SK-N-MC (cell line): ENCODE results near the gene SPDYE6.
"Not testable (repeated sequence)": the region's sequence is repeated elsewhere in the genome, so short reads cannot be mapped to it uniquely, and the experiment has no call there.

Source experiments
- DNase-seq: peaks from one replicate; pipeline ENCODE4 v3.0.0-alpha.2; 2011; ENCODE audit warnings: low read depth, low spot score
- H3K27ac ChIP-seq: fragments of 200-600 bp; sonication (generic); 2 replicates; pipeline ENCODE4 v1.5.1; 2016; ENCODE audit warnings: mixed run types
- H3K36me3 ChIP-seq: fragments of 200-600 bp; sonication (generic); 2 replicates; pipeline ENCODE4 v1.6.1; 2017; ENCODE audit warnings: antibody characterized with exemption, low read length, mixed read lengths; ENCODE audit not compliant: insufficient read depth
- H3K4me3 ChIP-seq: fragments of 200-600 bp; sonication (generic); 2 replicates; pipeline ENCODE4 v1.5.1; 2016
- H3K9ac ChIP-seq: fragments of 200-600 bp; sonication (generic); 2 replicates; pipeline ENCODE4 v1.8.0; 2017; ENCODE audit warnings: mixed run types, mixed read lengths; ENCODE audit not compliant: insufficient read length
- H3K9me3 ChIP-seq: fragments of 200-600 bp; sonication (generic); 2 replicates; pipeline ENCODE4 v1.6.1; 2017; ENCODE audit warnings: low read depth, mild to moderate bottlenecking, antibody characterized with exemption, low read length, moderate library complexity, mixed read lengths
- EZH2 ChIP-seq: fragments of 200-600 bp; sonication (generic); IDR thresholded peaks from one replicate; pipeline ENCODE4 v1.6.1; 2017; ENCODE audit warnings: antibody characterized with exemption
- FOXP2 ChIP-seq: optimal IDR thresholded peaks from 2 replicates; pipeline ENCODE3; 2011; ENCODE audit warnings: mild to moderate bottlenecking, moderate library complexity; ENCODE audit not compliant: insufficient read depth; ENCODE audit errors: extremely low read length, control extremely low read depth
- POLR2AphosphoS5 ChIP-seq: IDR thresholded peaks from 2 replicates; pipeline ENCODE4 v1.6.1; 2012; ENCODE audit warnings: mild to moderate bottlenecking, low read depth, low read length, borderline replicate concordance

The SPDYE6 gene

DNA sequence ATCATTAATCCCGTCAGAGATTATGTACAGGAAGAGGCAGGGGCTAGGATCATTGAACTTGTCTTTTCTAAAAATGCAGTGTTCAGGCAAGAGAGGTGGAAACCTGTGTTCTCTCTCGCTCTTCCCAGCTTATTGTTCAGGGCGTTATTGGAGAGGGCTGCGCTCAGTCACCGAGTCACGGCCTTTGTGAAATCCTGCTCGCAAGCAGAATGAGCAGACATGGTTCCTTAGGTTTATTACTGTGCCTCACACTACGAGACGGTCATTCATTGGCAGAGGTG is 39.3 kb upstream of the SPDYE6 start:
- TF ChIP-seq FOXP2, result no peak
- no peak for TF ChIP-seq POLR2AphosphoS5
- no peak for TF ChIP-seq EZH2
- H3K36me3 ChIP-seq, result peaks cover 32% of the 10 kb centered on the region
- peak overlapping the region; percentile 96 for H3K4me3 ChIP-seq
- peak overlapping the region; percentile 80 for H3K9ac ChIP-seq
- no peak for DNase-seq
- H3K27ac ChIP-seq, result peak overlapping the region; percentile 90
- no peaks in the 10 kb centered on the region for H3K9me3 ChIP-seq

DNA sequence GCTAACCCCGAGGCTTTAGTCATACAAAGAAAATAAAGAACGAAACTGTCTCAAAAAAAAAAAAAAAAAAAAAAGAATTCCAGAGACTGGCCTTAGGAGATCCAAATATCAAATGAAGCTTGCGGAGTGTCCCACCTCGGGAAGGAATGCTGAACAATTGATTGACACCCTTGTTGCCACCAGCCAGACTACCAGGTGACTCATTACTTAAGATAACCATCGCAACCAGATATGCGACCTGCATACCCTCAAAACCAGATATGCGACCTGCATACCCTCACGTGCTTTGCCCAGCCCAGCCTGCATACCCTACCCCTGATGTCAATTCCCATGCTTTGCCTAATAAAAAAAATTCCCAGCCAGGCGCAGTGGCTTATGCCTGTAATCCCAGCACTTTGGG is 37.2 kb upstream of the SPDYE6 start:
- no peak for TF ChIP-seq POLR2AphosphoS5
- no peak for TF ChIP-seq FOXP2
- TF ChIP-seq EZH2, result no peak
- no peak overlapping the region for H3K9ac ChIP-seq
- H3K4me3 ChIP-seq, result no peak overlapping the region
- peaks cover 12% of the 10 kb centered on the region; the same call in 1 of the 2 replicates for H3K36me3 ChIP-seq
- no peak overlapping the region for H3K27ac ChIP-seq
- H3K9me3 ChIP-seq, result no peaks in the 10 kb centered on the region
- DNase-seq, result no peak

DNA sequence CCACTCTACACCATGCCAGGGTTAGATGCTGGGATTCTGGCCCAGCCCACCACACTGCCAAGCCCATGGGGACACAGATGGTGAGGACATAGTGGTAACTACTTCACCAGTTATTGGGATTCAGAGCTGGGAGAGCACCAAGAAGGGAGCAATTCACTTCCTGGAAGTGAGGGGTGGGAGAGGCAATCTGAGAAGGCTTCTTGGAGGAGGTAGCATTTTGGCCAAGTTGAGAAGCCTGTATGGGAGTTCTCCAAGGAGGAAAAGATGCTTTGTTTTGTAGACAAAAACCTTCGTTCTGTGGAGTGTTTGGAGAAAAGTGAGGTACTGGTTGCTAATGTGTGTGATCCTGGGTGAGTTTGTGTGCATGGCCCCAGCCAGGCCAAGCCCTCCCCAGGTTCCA is 36.1 kb upstream of the SPDYE6 start:
- Histone ChIP-seq H3K36me3 (peaks cover 9% of the 10 kb centered on the region; the same call in 1 of the 2 replicates), H3K4me3 (no peak overlapping the region), H3K9me3 (no peaks in the 10 kb centered on the region), H3K9ac (no peak overlapping the region), H3K27ac (no peak overlapping the region)
- no peak for TF ChIP-seq POLR2AphosphoS5
- TF ChIP-seq EZH2, result no peak
- no peak for TF ChIP-seq FOXP2
- DNase-seq, result no peak

DNA sequence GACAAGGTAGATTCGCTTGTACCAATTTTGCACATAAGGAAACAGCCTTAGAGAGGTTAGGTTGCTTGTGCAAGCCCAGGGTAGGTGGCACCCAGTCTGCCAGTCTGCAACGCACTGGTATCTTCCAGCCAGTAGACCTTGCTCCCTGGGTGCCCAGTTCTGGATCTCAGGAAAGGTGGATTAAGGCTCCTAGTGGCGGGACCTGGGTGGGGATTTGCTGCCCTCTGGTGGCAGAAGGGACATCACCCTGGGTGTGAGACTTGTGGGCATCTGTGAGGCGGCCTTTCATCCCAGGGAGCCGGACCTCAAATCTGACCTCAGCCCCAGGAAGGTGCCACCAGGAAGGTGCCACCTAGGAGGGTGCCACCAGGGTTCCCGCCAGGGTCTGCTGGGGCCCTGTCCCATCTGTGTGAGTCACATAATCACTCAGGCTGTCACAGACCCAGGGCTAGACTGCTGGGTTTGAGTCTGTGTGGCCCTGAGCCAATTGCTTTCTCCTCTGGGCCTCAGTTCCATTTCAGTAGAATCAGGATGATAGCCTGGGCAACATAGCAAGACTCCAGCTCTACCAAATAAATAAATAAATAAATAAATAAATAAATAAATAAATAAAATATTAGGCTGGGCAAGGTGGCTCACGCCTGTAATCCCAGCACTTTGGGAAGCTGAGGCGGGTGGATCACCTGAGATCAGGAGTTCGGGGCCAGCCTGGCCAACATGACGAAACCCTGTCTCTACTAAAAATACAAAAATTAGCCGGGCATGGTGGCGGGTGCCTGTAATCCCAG is 34.6 kb upstream of the SPDYE6 start:
- TF ChIP-seq POLR2AphosphoS5, result no peak
- no peak for TF ChIP-seq FOXP2
- no peak for TF ChIP-seq EZH2
- Histone ChIP-seq H3K4me3 (no peak overlapping the region), H3K27ac (no peak overlapping the region), H3K9ac (no peak overlapping the region), H3K9me3 (no peaks in the 10 kb centered on the region), H3K36me3 (peaks cover 13% of the 10 kb centered on the region; the same call in 1 of the 2 replicates)
- no peak for DNase-seq

DNA sequence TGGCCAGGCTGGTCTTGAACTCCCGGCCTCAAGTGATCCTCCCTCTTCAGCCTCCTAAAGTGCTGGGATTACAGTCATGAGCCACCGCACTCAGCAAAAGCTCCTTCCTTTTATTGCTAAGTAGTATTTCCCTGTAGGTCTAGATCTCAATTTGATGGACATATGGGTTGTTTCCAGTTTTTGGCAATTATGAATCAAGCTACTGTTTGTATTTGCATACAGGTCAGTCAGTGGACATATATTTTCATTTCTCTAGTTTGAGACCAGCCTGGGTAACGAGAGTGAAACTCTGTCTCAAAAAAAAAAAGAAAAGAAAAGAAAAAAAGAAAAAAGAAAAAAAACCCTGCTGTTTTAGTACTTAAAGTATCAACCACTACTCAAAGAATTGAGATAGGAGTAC is 33.6 kb upstream of the SPDYE6 start:
- H3K36me3 ChIP-seq, result peaks cover 16% of the 10 kb centered on the region; the same call in 1 of the 2 replicates
- TF ChIP-seq FOXP2, result no peak

DNA sequence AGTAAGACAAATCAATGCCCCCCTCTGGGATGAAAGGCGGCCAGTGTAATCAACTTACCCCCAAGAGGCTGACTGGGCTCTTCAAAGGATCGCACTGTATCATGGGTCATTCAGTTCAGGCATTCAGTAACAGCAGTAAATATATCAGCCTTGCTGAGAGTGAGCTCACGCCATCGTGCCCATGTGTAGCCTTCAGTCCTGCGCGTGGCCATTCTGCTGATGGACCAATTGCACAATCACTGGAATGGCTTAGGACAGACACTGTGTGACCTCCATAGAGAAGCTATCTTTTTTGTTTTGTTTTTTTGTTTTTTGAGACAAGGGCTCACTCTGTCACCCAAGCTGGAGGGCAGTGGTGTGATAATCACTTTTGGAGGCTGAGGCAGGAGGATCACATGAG is 30.8 kb upstream of the SPDYE6 start:
- no peak overlapping the region for H3K4me3 ChIP-seq
- H3K9ac ChIP-seq, result no peak overlapping the region
- TF ChIP-seq POLR2AphosphoS5 (no peak), EZH2 (no peak), FOXP2 (no peak)
- H3K9me3 ChIP-seq, result no peaks in the 10 kb centered on the region
- no peak for DNase-seq
- peaks cover 16% of the 10 kb centered on the region; the same call in 1 of the 2 replicates for H3K36me3 ChIP-seq
- H3K27ac ChIP-seq, result no peak overlapping the region

More for the DNA sequence above, 33.6 kb upstream of the SPDYE6 start:
- Histone ChIP-seq H3K9me3 (no peaks in the 10 kb centered on the region), H3K27ac (no peak overlapping the region), H3K4me3 (no peak overlapping the region), H3K9ac (no peak overlapping the region)
- DNase-seq, result no peak

GRCh38 chr7:102381696-102382425 is 25.6 kb upstream of the SPDYE6 start:
- peaks cover 50% of the 10 kb centered on the region for H3K36me3 ChIP-seq
- H3K27ac ChIP-seq, result not testable (repeated sequence)

DNA sequence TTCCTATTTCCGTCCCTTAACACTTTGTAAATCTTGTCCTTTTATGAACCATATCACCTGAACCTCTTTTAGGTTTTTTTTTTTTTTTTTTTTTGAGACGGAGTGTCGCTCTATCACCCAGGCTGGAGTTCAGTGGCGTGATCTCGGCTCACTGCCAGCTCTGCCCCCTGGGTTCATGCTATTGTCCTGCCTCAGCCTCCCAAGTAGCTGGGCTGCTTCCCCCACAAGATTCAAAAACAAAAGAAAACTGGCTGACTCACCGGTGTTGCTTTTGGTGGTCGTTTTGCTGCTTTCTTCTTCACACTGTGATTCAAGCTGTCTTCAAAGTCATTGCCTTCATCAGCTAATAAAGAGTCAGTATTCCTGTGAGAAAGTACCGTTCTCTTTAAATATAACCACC is 24.6 kb upstream of the SPDYE6 start:
- not testable (repeated sequence) for H3K4me3 ChIP-seq, H3K9ac ChIP-seq, DNase-seq, H3K9me3 ChIP-seq, H3K27ac ChIP-seq
- H3K36me3 ChIP-seq, result peaks cover 49% of the 10 kb centered on the region

More at GRCh38 chr7:102381696-102382425, 25.6 kb upstream of the SPDYE6 start:
- H3K9me3 ChIP-seq, H3K9ac ChIP-seq, H3K4me3 ChIP-seq, DNase-seq: not testable (repeated sequence)

- Histone ChIP-seq H3K9ac (no peak overlapping the region), H3K4me3 (no peak overlapping the region), H3K9me3 (no peaks in the 10 kb centered on the region), H3K36me3 (peaks cover 41% of the 10 kb centered on the region), H3K27ac (no peak overlapping the region)
- no peak for DNase-seq
- TF ChIP-seq FOXP2 (no peak), POLR2AphosphoS5 (no peak), EZH2 (no peak)
Observed at GRCh38 chr7:102376964-102377466, 20.8 kb upstream of the SPDYE6 start.

DNA sequence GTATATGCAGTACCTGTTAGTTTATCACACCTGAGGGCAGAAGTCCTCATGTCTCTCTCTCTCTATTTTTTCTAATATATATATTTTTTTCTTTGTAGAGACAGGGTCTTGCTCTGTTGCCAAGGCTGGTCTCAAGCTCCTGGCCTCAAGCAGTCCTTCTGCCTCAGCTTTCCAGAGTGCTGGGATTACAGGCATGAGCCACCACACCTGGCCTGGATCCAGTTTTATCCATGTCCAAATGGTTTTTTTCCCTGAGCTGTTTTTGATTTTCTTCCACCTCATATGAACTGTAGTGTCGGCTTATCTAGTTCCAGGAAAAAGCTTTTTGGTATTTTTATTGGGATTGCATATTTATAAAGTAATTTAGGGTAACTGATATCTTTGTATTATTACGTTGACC is 16.6 kb upstream of the SPDYE6 start:
- H3K4me3 ChIP-seq, DNase-seq, H3K9ac ChIP-seq, H3K27ac ChIP-seq, H3K9me3 ChIP-seq: not testable (repeated sequence)
- peaks cover 23% of the 10 kb centered on the region for H3K36me3 ChIP-seq

- not testable (repeated sequence) for H3K4me3 ChIP-seq, H3K27ac ChIP-seq, H3K9me3 ChIP-seq, DNase-seq, H3K9ac ChIP-seq
- H3K36me3 ChIP-seq, result peaks cover 18% of the 10 kb centered on the region
Observed at GRCh38 chr7:102370038-102370437, 13.8 kb upstream of the SPDYE6 start.

DNA sequence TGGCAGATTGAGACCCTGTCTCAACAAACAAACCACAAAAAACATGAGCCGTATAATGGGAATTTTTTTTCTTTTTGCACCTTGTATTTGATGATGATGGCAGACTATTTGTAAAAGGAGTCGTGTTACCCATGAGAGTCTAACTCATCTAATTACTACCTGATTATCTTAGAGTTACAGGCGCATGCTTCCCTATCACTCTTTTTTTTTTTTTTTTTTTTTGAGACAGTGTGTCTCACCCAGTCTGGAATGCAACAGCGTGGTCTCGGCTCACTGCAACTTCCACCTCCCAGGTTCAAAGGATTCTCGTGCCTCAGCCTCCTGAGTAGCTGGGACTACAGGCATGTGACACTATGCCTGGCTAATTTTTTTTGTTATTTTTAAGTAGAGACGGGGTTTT is 9.1 kb upstream of the SPDYE6 start:
- not testable (repeated sequence) for H3K9me3 ChIP-seq, H3K4me3 ChIP-seq, DNase-seq, H3K9ac ChIP-seq, H3K27ac ChIP-seq
- peaks cover 15% of the 10 kb centered on the region for H3K36me3 ChIP-seq
